Caco-2 (cell line): ENCODE results near the gene CDH2. TPM values are rescaled to one million over a fixed set of nuclear protein-coding genes. Genes with fewer than 3 reads are reported as not detected.

Experiments used
- BruUV-seq: library from RNA; stranded (reverse); fragments of 400-500 nt; replicated peaks from 2 replicates; lab custom pipeline; 2021; lab: Mats Ljungman, UMichigan
- CTCF ChIA-PET: fragments of 300-600 bp; sonication (Branson Sonifier 250); formaldehyde crosslinking; loops from one replicate; lab custom pipeline; 2022; ENCODE audit warnings: antibody characterized with exemption; lab: Charles Lee
- POLR2A ChIA-PET: fragments of 300-600 bp; sonication (Branson Sonifier 250); formaldehyde crosslinking; loops from one replicate; lab custom pipeline; 2022; ENCODE audit warnings: antibody characterized with exemption; lab: Charles Lee
- DNase-seq, 2 experiments: peaks; one replicate each; pipeline versions ENCODE4 v3.0.0 to v3.0.0-alpha.2; 2020 to 2022
- H3K27me3 ChIP-seq: replicated peaks from 2 replicates; pipeline ENCODE4 v1.6.0; 2011; ENCODE audit warnings: low read length; ENCODE audit not compliant: control insufficient read depth, insufficient read depth
- H3K36me3 ChIP-seq: 2 replicates; pipeline ENCODE4 v1.5.1; 2011; ENCODE audit warnings: low read length; ENCODE audit not compliant: control insufficient read depth, insufficient read depth
- H3K4me1 ChIP-seq: fragments of 250-450 bp; sonication (Bioruptor Pico); 2 replicates; pipeline ENCODE4 v1.5.1; 2020; ENCODE audit warnings: mild to moderate bottlenecking
- H3K4me3 ChIP-seq: 2 replicates; pipeline ENCODE4 v1.5.1; 2011; ENCODE audit warnings: low read depth, mild to moderate bottlenecking, control low read depth, low read length
- H3K9me3 ChIP-seq: fragments of 250-450 bp; sonication (Bioruptor Pico); 2 replicates; pipeline ENCODE4 v1.5.1; 2020; ENCODE audit warnings: mild to moderate bottlenecking, moderate library complexity
- H3K27ac Mint-ChIP-seq: one replicate; pipeline ENCODE4 v1.8.0; 2022; ENCODE audit warnings: mixed read lengths; ENCODE audit not compliant: unreplicated experiment
- H3K27me3 Mint-ChIP-seq: one replicate; pipeline ENCODE4 v1.8.0; 2022; ENCODE audit warnings: mixed read lengths; ENCODE audit not compliant: insufficient read depth, unreplicated experiment
- H3K36me3 Mint-ChIP-seq: one replicate; pipeline ENCODE4 v1.8.0; 2022; ENCODE audit warnings: mild to moderate bottlenecking, mixed read lengths; ENCODE audit not compliant: insufficient read depth, unreplicated experiment
- H3K4me1 Mint-ChIP-seq: one replicate; pipeline ENCODE4 v1.8.0; 2022; ENCODE audit warnings: low read depth, mixed read lengths; ENCODE audit not compliant: unreplicated experiment
- H3K4me3 Mint-ChIP-seq: one replicate; pipeline ENCODE4 v1.8.0; 2022; ENCODE audit warnings: mild to moderate bottlenecking, moderate library complexity, mixed read lengths; ENCODE audit not compliant: unreplicated experiment
- H3K9me3 Mint-ChIP-seq: one replicate; pipeline ENCODE4 v1.8.0; 2022; ENCODE audit warnings: mixed read lengths; ENCODE audit not compliant: unreplicated experiment
- CTCF ChIP-seq, 2 experiments: fragments of 200-600 bp in 1 of 2; IDR thresholded peaks; 1 replicate in 1 of 2; 2 replicates in 1 of 2; pipeline versions ENCODE4 v1.5.1 to v1.8.0; 2011 to 2022; ENCODE audit warnings: antibody characterized with exemption in 1 of 2, control low read depth in 1 of 2, inconsistent platforms in 1 of 2, low read depth in 1 of 2, low read length in 1 of 2, mild to moderate bottlenecking in 1 of 2, moderate library complexity in 1 of 2; ENCODE audit not compliant: insufficient read depth in 1 of 2, severe bottlenecking in 1 of 2, unreplicated experiment in 1 of 2
- intact Hi-C: fragments of 100-400 bp; cut with micrococcal nuclease; formaldehyde crosslinking; loops from one replicate; pipeline ENCODE4 v1.10.0; 2022; ENCODE audit not compliant: unreplicated experiment
- total RNA-seq: library from RNA; stranded (reverse); gene quantifications from 2 replicates; pipeline ENCODE4 v1.2.3, GENCODE V29; 2022

The CDH2 gene
- total RNA-seq, 1 experiment from 2014 or later: 1.4 TPM

- no peaks in the 10 kb centered on the region for H3K9me3 ChIP-seq
- intact Hi-C loops: no loop called here
- no peaks in the 10 kb centered on the region for H3K27me3 ChIP-seq
- no peak overlapping the region for H3K4me3 ChIP-seq
- H3K4me1 Mint-ChIP-seq: peaks cover 6% of the 10 kb centered on the region
- no peak for DNase-seq
- no TSS peak for BruUV-seq
- no peaks in the 10 kb centered on the region for H3K36me3 Mint-ChIP-seq
- no peaks in the 10 kb centered on the region for H3K9me3 Mint-ChIP-seq
- H3K27me3 Mint-ChIP-seq: no peaks in the 10 kb centered on the region
- no peak overlapping the region for H3K27ac Mint-ChIP-seq
- no peaks in the 10 kb centered on the region for H3K36me3 ChIP-seq
- TF ChIP-seq CTCF (IDR thresholded peaks at IDR 0.05; ENCODE audit: insufficient read depth in 1 of 2, low read depth in 1 of 2, low read length in 1 of 2, severe bottlenecking in 1 of 2, unreplicated experiment in 1 of 2): no peak
- H3K4me1 ChIP-seq: no peaks in the 10 kb centered on the region
- no peak overlapping the region for H3K4me3 Mint-ChIP-seq
- POLR2A ChIA-PET: no interaction called here
- CTCF ChIA-PET: no interaction called here
Measured at GRCh38 chr18:28045176-28045810, 131.6 kb downstream of the CDH2 start.

GRCh38 chr18:28044036-28044435 lies 132.9 kb downstream of the CDH2 start:
- no peaks in the 10 kb centered on the region for H3K36me3 Mint-ChIP-seq
- H3K4me1 Mint-ChIP-seq: peaks cover 6% of the 10 kb centered on the region
- no peaks in the 10 kb centered on the region for H3K9me3 ChIP-seq
- no peaks in the 10 kb centered on the region for H3K27me3 Mint-ChIP-seq
- H3K4me1 ChIP-seq: no peaks in the 10 kb centered on the region
- H3K27ac Mint-ChIP-seq: no peak overlapping the region
- no peak overlapping the region for H3K4me3 ChIP-seq
- ChIA-PET POLR2A (no interaction called here), CTCF (no interaction called here)
- BruUV-seq: no TSS peak
- H3K4me3 Mint-ChIP-seq: no peak overlapping the region
- intact Hi-C loops: no loop called here
- TF ChIP-seq CTCF (IDR thresholded peaks at IDR 0.05; ENCODE audit: insufficient read depth in 1 of 2, low read depth in 1 of 2, low read length in 1 of 2, severe bottlenecking in 1 of 2, unreplicated experiment in 1 of 2): no peak
- H3K9me3 Mint-ChIP-seq: no peaks in the 10 kb centered on the region
- H3K27me3 ChIP-seq: no peaks in the 10 kb centered on the region
- H3K36me3 ChIP-seq: no peaks in the 10 kb centered on the region
- no peak for DNase-seq

GRCh38 chr18:28043631-28044030 lies 133.3 kb downstream of the CDH2 start:
- no peaks in the 10 kb centered on the region for H3K9me3 ChIP-seq
- Mint-ChIP-seq H3K36me3 (no peaks in the 10 kb centered on the region), H3K27ac (no peak overlapping the region), H3K4me1 (peaks cover 6% of the 10 kb centered on the region), H3K27me3 (no peaks in the 10 kb centered on the region), H3K9me3 (no peaks in the 10 kb centered on the region), H3K4me3 (no peak overlapping the region)
- ChIA-PET CTCF (interaction anchor here (0.7 kb wide), 1 partner anchor 1496 kb away, joined by 11 read pairs; the partner anchor contains the start of gene KCTD1), POLR2A (no interaction called here)
- intact Hi-C loops: no loop called here
- H3K27me3 ChIP-seq: no peaks in the 10 kb centered on the region
- BruUV-seq: no TSS peak
- H3K36me3 ChIP-seq: no peaks in the 10 kb centered on the region
- TF ChIP-seq CTCF (IDR thresholded peaks at IDR 0.05; ENCODE audit: insufficient read depth in 1 of 2, low read depth in 1 of 2, low read length in 1 of 2, severe bottlenecking in 1 of 2, unreplicated experiment in 1 of 2): no peak
- H3K4me3 ChIP-seq: no peak overlapping the region
- H3K4me1 ChIP-seq: no peaks in the 10 kb centered on the region
- no peak for DNase-seq
